ENCODE data around the gene SPAG8. TPM values are rescaled to one million over a fixed set of nuclear protein-coding genes. Genes with fewer than 3 reads are reported as not detected.

The SPAG8 gene
- total RNA-seq, 1 experiment from 2014 or later: not detected

DNA sequence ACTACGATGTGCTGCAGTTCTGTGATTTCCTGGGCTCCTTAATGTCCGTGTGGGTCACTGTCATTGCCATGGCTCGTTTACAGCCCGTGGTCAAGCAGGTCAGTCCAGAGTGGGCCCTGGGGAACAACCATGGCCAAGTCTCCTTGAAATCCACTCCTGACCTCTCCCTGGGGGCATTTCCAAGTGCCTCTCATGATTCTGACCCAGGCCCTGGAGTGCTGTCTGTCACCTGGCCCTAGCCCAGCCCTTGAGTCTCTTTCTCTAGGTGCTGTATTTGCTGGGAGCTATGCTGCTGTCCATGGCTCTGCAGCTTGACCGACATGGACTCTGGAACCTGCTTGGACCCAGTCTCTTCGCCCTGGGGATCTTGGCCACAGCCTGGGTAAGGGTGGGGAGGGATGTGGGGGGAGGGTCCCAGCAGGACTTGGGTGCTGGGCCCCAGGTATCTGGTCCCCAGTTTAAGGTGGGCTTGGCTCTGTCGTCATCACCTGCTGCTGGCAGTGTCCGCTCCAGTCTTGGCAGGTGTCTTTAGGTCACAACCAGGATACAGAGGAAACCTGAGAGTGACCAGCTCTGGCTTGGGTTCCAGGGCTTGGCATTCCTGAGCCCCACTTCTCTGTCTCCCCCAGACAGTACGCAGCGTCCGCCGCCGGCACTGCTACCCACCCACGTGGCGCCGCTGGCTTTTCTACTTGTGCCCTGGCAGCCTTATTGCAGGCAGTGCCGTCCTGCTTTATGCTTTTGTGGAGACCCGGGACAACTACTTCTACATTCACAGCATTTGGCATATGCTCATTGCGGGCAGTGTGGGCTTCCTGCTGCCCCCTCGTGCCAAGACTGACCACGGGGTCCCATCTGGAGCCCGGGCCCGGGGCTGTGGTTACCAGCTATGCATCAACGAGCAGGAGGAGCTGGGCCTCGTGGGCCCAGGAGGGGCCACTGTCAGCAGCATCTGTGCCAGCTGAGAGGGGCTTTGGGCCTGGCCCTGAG is 41.1 kb upstream of the SPAG8 start:
- Histone ChIP-seq H3K4me3 (ENCODE audit: low read length) (no peak overlapping the region), H3K4me1 (ENCODE audit: insufficient read depth, low read length) (0 out of 2 replicates have a peak, but pooled peaks cover under 1% of the 10 kb centered on the region), H3K9ac (ENCODE audit: low read length) (no peak overlapping the region), H4K20me1 (ENCODE audit: low read length) (no peaks in the 10 kb centered on the region), H3K79me2 (ENCODE audit: low read length) (no peaks in the 10 kb centered on the region), H3K27me3 (ENCODE audit: low read length) (no peaks in the 10 kb centered on the region), H3K36me3 (ENCODE audit: low read depth, low read length) (no peaks in the 10 kb centered on the region), H3K4me2 (ENCODE audit: low read length) (no peak overlapping the region), H2AFZ (ENCODE audit: low read length) (no peak overlapping the region), H3K9me2 (replicated peaks; ENCODE audit: low read length) (no peaks in the 10 kb centered on the region), H3F3A (ENCODE audit: low read length, unreplicated experiment) (no peaks in the 10 kb centered on the region), H3K27ac (ENCODE audit: low read length) (no peak overlapping the region), H3K9me3 (ENCODE audit: low read length) (no peaks in the 10 kb centered on the region)
- ChIA-PET CTCF (interaction anchor here (0.5 kb wide), 1 partner anchor 1697 kb away, joined by 6 read pairs; no protein-coding TSS in a partner anchor), POLR2A (ENCODE audit: unreplicated experiment) (no interaction called here)
- no peak for DNase-seq
- no peak for ATAC-seq
- intact Hi-C loops (cut with micrococcal nuclease): no loop called here
- no TSS peak for BruUV-seq (replicated peaks)
- TF ChIP-seq, protein P1, sequence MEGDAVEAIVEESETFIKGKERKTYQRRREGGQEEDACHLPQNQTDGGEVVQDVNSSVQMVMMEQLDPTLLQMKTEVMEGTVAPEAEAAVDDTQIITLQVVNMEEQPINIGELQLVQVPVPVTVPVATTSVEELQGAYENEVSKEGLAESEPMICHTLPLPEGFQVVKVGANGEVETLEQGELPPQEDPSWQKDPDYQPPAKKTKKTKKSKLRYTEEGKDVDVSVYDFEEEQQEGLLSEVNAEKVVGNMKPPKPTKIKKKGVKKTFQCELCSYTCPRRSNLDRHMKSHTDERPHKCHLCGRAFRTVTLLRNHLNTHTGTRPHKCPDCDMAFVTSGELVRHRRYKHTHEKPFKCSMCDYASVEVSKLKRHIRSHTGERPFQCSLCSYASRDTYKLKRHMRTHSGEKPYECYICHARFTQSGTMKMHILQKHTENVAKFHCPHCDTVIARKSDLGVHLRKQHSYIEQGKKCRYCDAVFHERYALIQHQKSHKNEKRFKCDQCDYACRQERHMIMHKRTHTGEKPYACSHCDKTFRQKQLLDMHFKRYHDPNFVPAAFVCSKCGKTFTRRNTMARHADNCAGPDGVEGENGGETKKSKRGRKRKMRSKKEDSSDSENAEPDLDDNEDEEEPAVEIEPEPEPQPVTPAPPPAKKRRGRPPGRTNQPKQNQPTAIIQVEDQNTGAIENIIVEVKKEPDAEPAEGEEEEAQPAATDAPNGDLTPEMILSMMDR (conservative IDR thresholded peaks at IDR 0.05; ENCODE audit: low read depth, low read length): no peak
- TF ChIP-seq EZH2phosphoT487 (IDR thresholded peaks at IDR 0.05; ENCODE audit: borderline replicate concordance, low read length): no peak
- no peak for TF ChIP-seq EZH2 (IDR thresholded peaks at IDR 0.05; ENCODE audit: low read length, unreplicated experiment)

DNA sequence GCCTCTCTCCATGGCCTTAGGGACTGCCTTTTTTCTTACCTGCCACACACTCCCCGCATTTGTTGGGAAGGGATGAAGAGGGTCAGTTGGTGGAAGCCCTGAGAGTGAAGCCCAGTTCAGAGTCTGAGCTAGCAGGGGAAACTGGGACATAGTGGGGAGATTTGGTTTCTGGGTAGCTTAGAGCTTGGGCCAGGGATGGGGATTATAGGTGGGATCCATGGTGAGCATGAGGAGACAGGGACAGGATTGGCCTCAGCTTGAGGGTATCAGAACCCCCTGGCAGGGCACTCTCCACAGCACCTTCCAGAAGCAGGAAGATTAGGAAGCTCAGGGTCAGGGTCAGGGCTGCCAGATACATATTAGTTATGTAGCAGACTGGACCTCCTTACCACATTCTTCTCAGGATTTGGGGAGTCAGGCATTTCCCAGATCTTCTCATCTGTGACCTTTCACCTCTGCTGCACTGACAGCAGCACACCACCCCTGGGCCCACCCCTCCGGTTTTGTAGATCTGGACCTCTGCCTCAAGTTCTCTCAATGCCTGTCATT is 40.3 kb upstream of the SPAG8 start:
- H3K9me3 ChIP-seq (ENCODE audit: low read length): no peaks in the 10 kb centered on the region
- intact Hi-C loops (cut with micrococcal nuclease): no loop called here
- DNase-seq (no peak), ATAC-seq (no peak)
- no peaks in the 10 kb centered on the region for H3K79me2 ChIP-seq (ENCODE audit: low read length)
- no peak overlapping the region for H3K9ac ChIP-seq (ENCODE audit: low read length)
- H3K4me2 ChIP-seq (ENCODE audit: low read length): no peak overlapping the region
- H4K20me1 ChIP-seq (ENCODE audit: low read length): no peaks in the 10 kb centered on the region
- H3K9me2 ChIP-seq (replicated peaks; ENCODE audit: low read length): no peaks in the 10 kb centered on the region
- no peak overlapping the region for H3K27ac ChIP-seq (ENCODE audit: low read length)
- H3K4me1 ChIP-seq (ENCODE audit: insufficient read depth, low read length): peaks cover 5% of the 10 kb centered on the region; the same call in 1 of the 2 replicates
- H3K27me3 ChIP-seq (ENCODE audit: low read length): no peaks in the 10 kb centered on the region
- ChIA-PET POLR2A (ENCODE audit: unreplicated experiment) (no interaction called here), CTCF (interaction anchor here (0.5 kb wide), 1 partner anchor 1697 kb away, joined by 6 read pairs; no protein-coding TSS in a partner anchor)
- H3F3A ChIP-seq (ENCODE audit: low read length, unreplicated experiment): no peaks in the 10 kb centered on the region
- TF ChIP-seq EZH2phosphoT487 (IDR thresholded peaks at IDR 0.05; ENCODE audit: borderline replicate concordance, low read length): no peak
- TF ChIP-seq EZH2 (IDR thresholded peaks at IDR 0.05; ENCODE audit: low read length, unreplicated experiment): no peak
- TF ChIP-seq, protein P1 (conservative IDR thresholded peaks at IDR 0.05; ENCODE audit: low read depth, low read length): no peak
- BruUV-seq (replicated peaks): no TSS peak
- H3K36me3 ChIP-seq (ENCODE audit: low read depth, low read length): no peaks in the 10 kb centered on the region
- no peak overlapping the region for H2AFZ ChIP-seq (ENCODE audit: low read length)
- H3K4me3 ChIP-seq (ENCODE audit: low read length): no peak overlapping the region

Measured in PC-3 (cell line).